NCI-H1436 treated with DMSO at 0.1 percent for 48 hours (cell line): ENCODE results near the gene RLN3.

ENCODE experiments used
- DNase-seq: peaks from one replicate; lab custom pipeline; 2025; lab: John Stamatoyannopoulos, UW

RLN3 gene

DNA sequence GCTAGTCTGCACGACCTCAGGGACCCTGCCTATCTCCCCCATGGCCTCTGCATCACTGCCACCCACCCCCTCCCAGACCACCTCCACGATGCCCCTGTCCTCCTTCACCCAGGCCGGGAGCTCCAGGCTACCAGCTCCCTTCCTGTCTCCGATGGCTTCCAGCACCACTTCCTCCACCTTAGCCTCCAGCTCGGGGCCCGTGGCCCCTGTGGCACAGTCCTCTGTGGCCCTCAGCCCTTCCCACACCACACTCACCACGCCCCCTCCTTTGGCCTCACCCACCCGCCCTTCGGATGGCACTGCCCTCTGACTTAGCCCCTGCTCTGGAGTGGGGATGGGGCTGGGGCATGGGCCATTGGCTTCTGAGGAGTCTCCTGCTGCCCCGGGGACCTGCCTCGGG lies 26.8 kb downstream of the RLN3 start:
- no peak for DNase-seq

DNA sequence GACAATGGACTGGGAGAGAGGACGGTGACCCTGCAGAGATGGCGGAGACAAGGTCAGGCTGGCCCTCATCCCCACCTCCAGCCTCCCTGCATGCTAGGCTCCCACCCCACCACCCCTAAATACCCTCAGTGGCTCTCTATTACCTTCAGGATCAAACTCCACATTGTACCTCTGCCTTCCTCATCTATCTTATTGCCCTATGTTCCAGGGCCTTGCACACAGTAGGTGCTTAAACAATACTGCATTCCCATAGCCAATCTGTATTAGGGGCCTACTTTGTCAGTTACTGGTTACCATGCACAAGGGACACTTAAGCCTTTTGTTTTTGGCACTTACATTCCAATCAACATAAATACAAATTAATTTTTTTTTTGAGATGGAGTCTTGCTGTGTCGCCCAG lies 27.4 kb downstream of the RLN3 start:
- no peak for DNase-seq

DNA sequence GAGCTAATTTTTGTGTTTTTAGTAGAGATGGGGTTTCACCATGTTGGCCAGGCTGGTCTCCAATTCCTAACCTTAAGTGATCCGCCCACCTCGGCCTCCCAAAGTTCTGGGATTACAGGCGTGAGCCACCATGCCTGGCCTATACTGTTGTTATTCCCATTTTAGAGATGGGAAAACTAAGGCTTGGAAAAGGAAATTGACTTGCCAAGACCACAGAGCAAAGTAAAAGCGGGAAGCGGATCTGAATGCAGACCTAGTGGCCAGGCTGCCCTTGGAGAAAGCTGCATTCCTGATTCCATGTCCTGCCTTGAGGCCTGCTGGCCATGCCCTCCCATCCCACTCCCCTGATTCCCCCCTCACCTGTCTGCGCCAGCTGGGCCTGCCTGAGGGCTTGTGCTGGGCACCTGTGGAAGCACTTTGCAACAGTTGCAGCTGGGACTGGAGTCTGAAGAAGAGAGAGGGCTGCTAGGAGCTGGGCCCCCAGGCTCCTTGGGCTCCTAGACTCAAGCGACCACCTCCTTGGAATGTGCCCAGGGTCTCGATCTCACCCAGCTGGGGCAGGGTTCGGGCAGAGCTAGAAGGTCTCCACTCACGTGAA lies 28.2 kb downstream of the RLN3 start:
- DNase-seq: no peak

DNA sequence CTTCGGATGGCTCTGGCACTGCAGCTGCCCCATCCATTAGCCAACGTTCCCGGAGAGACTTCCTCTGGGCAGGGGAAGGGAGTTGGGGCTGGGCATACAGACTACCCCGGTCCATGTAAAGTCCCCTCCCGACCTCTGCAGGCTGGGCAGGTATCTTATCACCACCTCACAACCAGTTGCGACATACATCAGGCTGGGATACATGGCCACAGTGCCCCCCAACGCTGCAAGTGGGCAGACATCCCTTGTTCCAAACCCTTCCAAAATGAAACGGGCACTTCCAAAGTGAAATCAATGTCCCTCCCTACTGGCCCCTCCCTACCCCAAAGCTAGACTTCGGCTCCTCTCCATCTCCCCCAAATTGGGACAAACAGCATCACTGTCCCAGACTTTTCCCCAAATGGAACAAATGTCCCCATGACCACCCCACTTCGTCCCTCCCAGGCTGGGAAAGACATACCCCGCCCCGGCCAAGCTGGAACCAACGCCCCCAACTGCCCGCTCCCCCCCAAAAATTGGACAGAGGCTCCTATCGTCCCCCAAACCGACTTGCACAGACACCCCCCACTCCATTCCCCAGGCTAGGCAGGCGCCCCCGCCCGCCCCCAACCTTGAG lies 28.9 kb downstream of the RLN3 start:
- DNase-seq: no peak

DNA sequence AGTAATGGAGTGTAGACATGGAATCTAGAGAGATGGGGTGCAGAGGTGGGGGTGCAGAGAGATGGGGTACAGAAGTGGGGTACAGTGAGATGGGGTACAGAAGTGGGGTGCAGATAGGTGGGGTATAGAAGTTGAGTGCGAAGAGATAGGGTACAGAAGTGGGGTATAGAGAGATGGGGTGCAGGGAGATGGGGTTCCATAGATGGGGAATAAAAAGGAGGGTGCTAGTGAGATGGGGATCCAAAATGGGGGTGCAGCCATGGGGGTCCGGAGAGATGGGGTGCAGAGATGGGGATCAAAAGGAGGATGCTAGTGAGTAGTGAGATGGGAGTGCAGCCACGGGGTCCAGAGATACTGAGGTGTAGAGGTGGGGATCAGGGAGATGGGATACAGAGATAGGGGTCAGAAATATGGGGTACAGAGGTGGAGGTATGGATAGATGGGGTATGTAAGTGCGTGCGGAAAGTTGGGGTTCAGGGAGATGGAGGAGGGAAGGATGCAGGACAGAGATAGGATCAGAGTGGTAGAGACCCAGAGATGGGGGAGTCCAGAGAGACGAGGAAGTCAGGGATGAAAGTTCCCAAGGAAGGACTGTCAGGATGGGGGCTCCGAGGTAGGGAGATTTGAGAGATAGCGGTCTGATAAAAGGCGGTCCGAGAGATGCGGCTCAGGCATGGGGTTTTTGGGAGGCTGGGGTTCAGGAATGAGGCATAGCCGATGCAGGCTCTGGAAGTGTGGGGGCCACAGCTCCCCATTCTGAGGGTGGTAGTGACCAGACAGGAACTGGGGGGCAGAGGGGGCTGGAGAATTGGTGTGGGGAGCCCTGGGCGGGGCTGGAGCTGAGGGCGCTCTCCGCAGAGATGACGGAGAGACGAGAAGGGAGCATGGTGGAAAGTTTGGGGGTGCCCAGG lies 30.5 kb downstream of the RLN3 start:
- no peak for DNase-seq

DNA sequence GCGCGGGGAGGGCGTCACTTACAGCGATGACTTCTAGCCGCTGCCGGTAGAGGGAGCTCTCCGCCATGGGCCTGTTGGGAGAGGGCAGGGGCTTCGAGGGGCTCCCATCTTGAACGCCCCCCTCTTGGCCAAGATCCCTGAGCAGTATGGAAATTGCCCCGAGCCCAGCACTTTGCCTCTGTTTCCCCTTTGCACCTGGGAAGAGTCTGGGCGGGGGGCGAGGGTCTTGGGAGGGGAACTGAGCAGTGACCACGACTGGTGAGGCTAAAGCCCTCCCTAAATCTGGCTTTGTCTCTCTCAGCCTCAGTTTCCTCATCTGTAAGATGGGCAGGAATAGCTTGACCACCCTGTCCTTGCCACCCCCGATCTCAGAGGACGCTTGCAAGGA lies 31.1 kb downstream of the RLN3 start:
- no peak for DNase-seq

DNA sequence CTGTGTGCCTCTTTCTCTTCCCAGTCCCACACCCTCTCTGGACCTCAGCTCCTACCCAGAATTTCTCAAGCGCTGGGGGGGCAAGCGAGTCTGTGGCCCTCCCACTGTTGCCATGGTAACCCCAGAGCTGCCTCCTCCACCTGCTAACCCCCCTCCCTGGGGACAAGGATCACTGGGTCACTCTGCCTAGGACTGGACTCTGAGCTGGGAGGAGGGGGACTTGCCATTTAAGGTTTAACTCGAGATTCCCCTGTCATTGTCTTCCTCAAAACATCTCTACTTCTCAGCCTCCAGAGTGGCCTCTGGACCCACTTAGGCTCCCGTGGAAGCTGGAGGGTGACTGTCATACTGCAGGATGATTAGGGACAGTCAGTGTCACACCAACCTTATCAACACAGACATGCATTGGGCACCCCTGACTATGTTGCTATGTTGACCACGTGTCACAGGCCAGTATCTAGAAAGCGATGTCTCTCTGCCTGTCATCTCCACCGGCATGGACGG lies 31.8 kb downstream of the RLN3 start:
- no peak for DNase-seq

DNA sequence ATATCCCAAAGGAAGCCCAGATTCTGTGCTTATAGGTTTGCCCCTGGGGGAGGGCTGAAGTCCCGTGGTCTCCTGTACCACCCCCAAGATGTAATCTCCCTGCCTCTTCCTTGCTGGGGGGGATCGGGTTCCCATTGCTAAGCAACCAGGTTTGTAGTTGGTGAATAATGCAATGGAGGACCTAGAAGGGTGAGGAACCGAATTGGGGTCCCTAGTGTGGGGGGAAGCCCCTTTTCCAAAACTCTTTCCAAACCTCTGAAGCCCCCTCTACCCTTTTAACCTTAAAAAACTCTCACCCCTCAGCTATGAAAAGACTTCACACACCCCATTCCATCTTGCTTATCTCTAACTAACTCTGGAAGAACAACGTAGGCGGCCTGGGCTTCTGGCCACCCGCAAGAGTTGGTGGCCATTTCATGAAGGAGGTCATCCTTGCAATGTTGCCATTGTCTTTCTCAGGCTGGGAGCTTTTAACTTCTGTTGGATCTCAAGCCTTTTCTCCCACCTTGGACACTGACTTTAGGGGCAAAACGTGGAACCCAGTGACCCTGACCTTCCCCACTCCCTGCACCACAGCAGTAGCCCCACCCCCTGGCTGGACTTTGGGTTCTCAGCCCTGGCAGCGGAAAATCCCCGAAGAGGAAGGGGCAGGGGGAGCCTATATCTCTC lies 33.3 kb downstream of the RLN3 start:
- no peak for DNase-seq

DNA sequence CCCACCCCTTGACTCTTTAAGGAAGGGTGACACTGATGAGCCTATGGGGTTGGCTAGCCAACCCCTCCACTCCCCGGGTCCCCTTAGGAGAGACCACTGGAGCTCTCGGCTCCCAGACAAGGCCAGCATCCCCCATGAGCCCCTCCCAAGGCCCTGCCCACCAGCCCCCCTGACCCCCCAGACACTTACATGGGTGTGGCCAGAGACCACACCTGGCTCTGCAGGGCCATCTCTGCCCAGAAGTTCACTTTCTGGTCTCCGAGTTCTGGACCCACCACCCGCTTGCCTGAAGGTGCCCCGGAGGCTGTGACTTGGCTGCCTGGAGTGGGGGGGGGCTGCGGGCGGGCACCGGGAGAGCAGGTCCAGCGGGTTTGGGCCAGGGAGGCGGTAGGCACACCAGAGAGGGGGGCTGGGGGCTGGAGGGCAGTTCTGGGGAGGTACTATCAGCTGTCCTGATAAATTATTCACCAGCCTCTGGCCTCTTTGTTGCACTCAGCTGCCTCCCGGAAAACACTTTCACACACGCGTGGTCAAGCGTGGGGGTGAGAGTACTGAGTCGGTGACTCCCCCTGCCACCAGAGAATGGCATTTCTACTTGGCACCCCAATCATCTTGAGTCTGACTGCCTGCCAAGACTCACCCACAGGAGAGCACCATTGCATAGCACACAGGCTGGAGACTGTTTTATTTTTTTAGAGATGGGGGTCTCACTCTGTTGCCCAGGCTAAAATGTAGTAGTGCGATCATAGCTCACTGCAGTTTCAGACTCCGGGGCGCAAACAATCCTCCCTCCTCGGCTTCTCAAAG lies 34.0 kb downstream of the RLN3 start, which contains the start of gene PALM3:
TSS of gene PALM3 (minus strand) at position 326 of the 807 bp plus-strand sequence. CDS start at position 230, 96 bp downstream.
- no peak for DNase-seq

DNA sequence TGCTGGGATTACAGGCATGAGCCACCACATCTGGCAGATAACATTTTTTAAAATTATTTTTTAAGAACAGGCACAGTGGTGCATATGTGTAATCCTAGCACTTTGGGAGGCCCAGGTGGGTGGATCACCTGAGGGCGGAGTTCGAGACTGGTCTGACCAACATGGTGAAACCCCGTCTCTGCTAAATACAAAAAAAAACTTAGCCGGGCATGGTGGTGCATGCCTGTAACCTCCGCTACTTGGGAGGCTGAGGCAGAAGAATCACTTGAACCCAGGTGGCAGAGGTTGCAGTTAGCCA lies 34.6 kb downstream of the RLN3 start:
- DNase-seq: no peak

DNA sequence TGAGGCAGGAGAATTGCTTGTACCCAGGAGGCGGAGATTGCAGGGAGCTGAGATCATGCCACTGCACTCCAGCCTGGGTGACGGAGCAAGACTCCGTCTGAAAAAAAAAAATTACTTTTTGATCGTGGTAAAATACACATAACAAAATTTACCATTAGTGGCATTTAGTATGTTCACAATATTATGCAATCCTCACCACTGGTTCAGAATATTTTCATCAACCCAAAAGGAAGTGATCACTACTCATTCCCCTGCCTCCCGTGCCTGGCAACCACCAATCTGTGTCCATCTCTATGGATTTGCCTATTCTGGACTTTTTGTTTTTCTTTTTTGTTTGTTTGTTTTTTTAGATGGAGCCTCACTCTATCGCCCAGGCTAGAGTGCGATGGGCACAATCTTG lies 35.2 kb downstream of the RLN3 start:
- no peak for DNase-seq

DNA sequence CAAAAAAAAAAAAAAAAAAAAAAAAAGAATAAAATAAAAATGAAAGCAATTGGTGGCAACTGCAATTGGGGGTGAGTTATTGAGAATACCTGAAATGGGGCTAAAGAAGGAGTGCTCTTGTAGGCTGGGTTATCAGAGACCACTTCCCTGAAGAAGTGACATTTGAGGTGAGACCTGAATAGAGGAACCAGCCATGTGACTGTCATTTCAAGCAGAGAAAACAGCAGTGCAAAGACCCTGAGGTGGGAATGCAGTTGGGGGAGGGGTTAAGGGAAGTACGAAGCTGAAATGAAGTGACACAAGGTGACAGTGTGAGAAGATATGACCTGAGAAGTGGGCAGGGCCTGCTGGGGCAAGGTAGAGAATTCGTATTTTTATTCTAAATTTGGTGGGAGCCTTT lies 38.2 kb downstream of the RLN3 start:
- no peak for DNase-seq

DNA sequence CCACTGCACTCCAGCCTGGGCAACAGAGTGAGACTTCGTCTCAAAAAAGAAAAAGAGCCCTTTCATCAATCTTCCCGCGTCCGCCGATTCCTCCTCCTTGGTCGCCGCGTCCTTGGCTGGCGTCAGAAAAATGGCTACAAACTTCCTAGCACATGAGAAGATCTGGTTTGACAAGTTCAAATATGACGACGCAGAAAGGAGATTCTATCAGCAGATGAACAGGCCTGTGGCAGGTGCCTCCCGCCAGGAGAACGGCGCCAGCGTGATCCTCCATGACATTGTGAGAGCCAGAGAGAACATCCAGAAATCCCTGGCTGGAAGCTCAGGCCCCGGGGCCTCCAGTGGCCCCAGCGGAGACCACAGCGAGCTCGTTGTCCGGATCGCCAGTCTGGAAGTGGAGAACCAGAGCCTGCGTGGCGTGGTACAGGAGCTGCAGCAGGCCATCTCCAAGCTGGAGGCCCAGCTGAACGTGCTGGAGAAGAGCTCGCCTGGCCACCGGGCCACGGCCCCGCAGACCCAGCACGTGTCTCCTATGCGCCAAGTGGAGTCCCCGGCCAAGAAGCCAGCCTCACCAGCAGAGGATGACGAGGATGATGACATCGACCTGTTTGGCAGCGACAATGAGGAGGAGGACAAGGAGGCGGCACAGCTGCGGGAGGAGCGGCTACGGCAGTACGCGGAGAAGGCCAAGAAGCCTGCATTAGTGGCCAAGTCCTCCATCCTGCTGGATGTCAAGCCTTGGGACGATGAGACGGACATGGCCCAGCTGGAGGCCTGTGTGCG lies 42.5 kb downstream of the RLN3 start:
- no peak for DNase-seq

DNA sequence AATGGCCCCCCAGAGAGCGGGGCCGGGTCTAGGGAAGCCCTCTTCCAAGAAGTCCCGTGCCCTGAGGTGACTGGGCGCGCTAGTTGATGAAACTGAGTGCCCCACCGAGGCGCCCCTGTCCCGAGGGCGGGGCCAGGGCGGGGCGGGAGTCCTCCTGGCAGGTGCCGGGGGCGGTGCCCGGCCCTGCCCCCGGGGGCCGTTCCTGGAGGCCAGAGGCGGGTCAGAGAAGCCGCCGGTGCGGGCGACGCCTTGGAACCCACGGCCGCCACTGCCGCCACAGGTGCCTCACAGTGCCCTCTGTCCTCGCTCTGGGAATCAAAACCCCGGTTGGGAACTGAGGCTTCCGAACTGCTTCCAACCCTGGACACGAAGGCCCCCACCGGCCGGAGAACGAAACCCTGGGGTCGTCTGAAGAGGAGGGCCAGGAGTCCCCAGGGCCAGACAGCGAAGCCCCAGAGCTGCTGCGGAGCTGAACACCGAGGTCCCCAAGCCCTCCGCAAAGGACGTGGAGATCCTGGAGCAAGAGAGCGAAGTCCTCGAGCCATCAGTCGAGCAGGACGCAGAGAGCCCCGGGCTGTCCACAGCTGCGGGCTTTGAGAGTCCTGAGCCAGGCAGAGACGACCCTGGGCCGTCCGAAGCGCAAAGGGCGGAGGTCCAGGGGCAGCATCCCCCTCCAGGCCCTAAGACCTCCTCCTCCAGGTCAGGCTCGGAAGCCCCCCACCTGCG lies 44.8 kb downstream of the RLN3 start, which contains the start of gene MISP3:
TSS of gene MISP3 (plus strand) at position 252 of the 726 bp plus-strand sequence. CDS start 524 bp downstream, outside the sequence.
- DNase-seq: no peak

DNA sequence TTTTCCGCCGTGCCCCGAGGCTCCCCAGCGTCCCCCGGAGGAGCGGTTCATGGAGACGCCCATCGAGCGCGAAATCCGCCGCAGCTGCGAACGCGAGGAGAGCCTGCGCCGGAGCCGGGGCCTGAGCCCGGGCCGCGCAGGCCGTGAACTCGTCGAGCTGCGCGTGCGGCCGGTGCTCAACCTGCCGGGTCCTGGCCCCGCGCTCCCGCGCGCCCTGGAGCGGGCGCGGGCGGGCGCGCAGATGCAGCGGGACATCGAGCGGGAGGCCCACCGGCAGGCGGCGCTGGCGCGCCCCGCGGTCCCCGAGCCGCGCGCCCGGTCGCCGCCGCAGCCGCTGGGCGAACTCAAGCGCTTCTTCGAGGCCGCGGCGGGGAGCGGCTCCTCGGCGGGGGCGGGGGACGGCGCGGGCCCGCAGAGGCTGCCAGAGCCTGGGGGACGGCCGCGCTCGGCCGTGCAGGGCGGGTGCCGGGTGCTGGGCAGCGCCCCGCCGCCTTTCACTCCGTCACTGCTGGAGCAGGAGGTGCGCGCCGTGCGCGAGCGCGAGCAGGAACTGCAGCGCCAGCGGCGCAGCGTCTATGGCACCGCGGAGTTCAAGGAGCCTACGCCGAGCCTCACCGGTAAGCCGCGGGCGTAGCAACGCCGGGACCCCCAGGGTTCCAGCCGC lies 45.4 kb downstream of the RLN3 start:
- DNase-seq: no peak

DNA sequence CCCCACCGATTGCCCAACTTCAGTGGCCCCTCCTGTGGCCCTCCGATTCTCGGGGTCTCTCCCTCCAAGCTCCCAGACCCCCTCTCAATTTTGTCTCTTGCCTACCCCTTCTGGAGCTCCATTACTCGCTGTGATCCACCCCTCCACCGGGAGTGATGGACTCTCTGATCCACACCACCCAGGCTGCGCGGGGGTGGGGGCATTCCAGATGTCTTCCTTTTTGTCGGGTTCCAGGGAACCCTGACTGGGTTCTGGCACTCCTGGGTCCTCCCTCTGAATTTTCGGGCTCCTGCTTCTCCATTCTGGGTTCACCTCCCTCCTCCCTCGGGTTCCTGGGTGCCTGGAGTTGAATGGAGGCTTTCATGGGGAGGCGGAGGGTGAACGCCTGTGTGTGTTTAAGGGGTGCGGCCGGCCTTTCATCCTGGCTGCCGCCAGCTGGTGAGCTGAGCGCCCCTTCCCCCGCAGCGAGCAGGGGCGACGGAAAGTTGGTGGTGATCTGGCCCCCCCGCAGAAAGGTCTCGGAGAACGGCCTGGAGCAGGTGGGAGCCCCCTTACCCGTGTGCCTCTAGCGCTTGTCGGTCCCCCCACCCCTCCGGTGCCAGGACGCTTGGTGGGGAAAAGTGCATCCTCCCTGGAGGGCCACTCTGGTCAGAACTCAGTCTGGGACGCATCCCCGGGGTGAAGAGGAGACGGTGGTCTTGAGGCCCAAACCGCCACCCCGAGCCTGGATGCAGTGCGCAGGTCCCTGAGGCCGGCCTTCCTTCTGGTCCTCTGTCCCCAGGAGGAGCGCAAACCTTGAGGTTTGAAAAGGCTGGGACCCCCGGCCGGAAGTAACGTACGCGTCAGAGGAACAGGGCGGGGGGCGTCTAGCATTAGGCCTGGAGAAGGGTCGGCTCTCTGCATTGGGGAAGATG lies 46.2 kb downstream of the RLN3 start:
- no peak for DNase-seq

DNA sequence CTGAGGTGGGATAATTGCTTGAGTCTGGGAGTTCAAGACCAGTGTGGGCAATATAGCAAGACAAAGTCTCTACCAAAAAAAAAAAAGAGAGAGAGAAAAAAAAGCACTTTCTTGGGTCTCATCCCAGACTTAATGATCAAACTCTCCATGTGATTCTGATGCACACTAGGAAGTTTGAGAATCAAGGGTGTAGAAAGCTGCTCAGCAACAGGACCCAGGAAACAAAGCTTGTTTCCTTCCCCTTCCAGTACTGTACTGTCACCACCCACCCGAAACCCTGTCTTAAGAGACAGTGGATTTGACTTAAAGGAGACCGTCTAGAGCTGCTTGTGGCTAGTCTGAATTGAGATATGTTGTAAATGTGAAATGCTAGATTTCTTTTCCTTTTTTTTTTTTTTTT lies 50.5 kb downstream of the RLN3 start:
- no peak for DNase-seq
